Fibroblast of lung (primary cell): ENCODE results near the gene TRIM62.

Experiments
- CTCF ChIP-seq, 2 donors: IDR thresholded peaks in 1 of 2; conservative IDR thresholded peaks in 1 of 2; 1 replicate in 1 of 2; 2 replicates in 1 of 2; pipeline ENCODE4 v1.5.1; 2011 to 2012; ENCODE audit warnings: low read length in 2 of 2, control low read depth in 1 of 2, inconsistent platforms in 1 of 2, low read depth in 1 of 2, mild to moderate bottlenecking in 1 of 2
- EZH2 ChIP-seq: IDR thresholded peaks from 2 replicates; pipeline ENCODE4 v1.5.1; 2012; ENCODE audit warnings: low read length, control low read depth, mild to moderate bottlenecking; ENCODE audit errors: missing control alignments

- TF ChIP-seq CTCF (conservative IDR thresholded peaks at IDR 0.05 in 1 of 2, IDR thresholded peaks at IDR 0.05 in 1 of 2; ENCODE audit: low read depth in 1 of 2, low read length in 2 of 2) (no peak), EZH2 (no peak)
These were observed 61.2 kb downstream of the TRIM62 start for GRCh38 chr1:33120436-33121231.
